ENCODE results near the gene ACSS1. TPM values are rescaled to one million over a fixed set of nuclear protein-coding genes. Genes with fewer than 3 reads are reported as not detected.

The ACSS1 gene
- total RNA-seq, 2 experiments from 2014 or later: 44.4 TPM

DNA sequence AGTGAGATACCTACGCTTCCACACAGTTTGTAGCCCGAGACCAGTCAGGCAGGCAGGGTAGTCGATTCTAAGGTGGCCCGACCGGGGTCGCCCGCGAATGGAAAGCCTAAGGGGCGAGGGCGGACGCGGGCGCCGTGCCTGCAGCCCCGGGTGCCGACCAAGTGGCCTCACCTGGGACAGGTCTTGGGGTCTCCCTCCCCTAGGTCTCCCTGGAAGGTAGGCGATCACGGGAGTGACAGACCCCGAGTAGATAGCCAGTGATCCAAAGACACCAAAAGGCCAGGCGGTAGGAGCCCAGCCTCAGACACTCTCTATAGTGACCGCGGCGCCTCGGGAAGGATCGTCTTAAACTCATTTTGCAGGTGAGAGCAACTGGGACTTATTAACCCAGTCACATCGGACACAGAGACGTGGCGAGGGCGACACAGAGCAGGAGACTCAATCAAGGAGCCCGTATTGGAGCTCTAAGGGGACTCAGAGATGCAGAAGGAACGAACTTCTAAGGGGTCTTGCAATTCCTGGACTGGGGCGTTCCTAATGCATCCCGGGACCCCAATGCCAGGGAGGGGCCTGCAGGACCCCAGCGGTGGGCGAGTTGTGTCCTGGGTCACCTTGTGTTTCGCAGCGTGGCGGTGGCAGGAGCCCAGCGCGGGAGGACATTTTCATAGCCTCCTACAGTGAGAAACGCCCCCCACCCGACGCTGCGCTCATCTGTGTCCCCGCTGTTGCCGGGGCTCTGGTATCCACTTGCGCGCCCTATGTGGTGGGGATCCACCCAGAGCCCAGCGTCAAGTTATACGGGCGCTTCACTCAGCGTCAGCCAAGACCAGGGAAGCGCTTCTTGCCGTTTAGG is 26.1 kb upstream of the ACSS1 start:
- peaks cover 2% of the 10 kb centered on the region for H3K36me3 Mint-ChIP-seq
- no peaks in the 10 kb centered on the region for H3K9me3 Mint-ChIP-seq (ENCODE audit: low read depth)
- no peak for ATAC-seq
- no peak overlapping the region for H3K4me3 Mint-ChIP-seq
- no peak overlapping the region for H3K27ac Mint-ChIP-seq
- H3K4me1 Mint-ChIP-seq: peaks cover 6% of the 10 kb centered on the region
- H3K27me3 Mint-ChIP-seq: peaks cover 68% of the 10 kb centered on the region
- CTCF ChIA-PET: no interaction called here
- no peak for DNase-seq

DNA sequence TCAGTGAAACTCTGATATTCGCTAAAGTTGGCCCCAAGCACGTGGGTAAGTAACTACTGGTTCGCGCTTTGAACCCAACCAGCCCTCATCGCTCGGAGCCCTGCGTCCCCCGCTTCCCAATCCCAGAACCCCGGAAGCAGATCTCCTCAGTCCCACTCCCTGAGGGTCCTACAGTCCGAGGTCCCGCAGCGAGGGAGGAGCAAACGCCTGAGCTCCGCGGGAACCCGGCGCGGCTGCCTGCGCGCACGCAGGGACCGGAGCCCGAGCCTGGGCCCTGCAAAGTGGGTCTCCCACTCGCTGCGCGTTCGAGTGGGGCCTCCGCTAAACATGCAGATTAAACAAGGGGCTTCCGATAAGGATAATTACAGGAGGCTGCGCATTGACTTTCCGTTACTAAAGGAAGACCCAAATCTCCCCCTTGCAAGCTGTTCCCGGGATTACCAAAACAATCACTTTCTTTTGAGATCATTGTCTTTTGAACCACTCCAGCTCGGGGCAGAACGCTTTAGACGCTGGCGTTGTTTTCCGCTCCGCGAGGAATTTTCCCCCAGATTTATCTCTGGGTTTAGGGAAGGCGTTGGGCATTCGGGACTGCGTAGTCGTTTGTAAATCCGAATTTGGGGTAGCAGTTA is 25.3 kb upstream of the ACSS1 start:
- no peaks in the 10 kb centered on the region for H3K9me3 Mint-ChIP-seq (ENCODE audit: low read depth)
- DNase-seq (no peak), ATAC-seq (no peak)
- H3K27me3 Mint-ChIP-seq: peaks cover 76% of the 10 kb centered on the region
- no peak overlapping the region for H3K27ac Mint-ChIP-seq
- CTCF ChIA-PET: no interaction called here
- no peak overlapping the region for H3K4me3 Mint-ChIP-seq
- H3K36me3 Mint-ChIP-seq: peaks cover 2% of the 10 kb centered on the region
- H3K4me1 Mint-ChIP-seq: peaks cover 6% of the 10 kb centered on the region

DNA sequence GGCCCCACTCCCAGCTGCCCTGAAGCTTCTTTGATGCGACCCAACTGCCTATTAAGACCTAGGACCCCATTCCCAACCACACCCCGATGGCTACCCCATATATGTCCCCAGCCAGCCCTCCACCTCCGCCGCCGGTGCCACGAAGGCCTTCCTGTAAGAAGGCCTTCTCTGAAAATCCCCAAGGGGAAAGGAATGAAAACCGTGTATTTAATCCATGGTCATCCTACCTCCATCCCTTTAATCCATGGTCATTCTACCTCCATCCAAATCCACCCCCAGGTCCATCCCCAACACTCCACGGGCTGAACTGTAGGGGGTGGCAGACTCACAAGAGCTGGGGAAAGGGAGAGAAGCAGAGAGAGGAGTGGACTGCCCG is 24.5 kb upstream of the ACSS1 start:
- ATAC-seq (no peak), DNase-seq (no peak)
- Mint-ChIP-seq H3K4me1 (peaks cover 8% of the 10 kb centered on the region), H3K9me3 (ENCODE audit: low read depth) (no peaks in the 10 kb centered on the region), H3K27me3 (peaks cover 83% of the 10 kb centered on the region), H3K27ac (no peak overlapping the region), H3K36me3 (peaks cover 2% of the 10 kb centered on the region), H3K4me3 (no peak overlapping the region)
- CTCF ChIA-PET: no interaction called here

DNA sequence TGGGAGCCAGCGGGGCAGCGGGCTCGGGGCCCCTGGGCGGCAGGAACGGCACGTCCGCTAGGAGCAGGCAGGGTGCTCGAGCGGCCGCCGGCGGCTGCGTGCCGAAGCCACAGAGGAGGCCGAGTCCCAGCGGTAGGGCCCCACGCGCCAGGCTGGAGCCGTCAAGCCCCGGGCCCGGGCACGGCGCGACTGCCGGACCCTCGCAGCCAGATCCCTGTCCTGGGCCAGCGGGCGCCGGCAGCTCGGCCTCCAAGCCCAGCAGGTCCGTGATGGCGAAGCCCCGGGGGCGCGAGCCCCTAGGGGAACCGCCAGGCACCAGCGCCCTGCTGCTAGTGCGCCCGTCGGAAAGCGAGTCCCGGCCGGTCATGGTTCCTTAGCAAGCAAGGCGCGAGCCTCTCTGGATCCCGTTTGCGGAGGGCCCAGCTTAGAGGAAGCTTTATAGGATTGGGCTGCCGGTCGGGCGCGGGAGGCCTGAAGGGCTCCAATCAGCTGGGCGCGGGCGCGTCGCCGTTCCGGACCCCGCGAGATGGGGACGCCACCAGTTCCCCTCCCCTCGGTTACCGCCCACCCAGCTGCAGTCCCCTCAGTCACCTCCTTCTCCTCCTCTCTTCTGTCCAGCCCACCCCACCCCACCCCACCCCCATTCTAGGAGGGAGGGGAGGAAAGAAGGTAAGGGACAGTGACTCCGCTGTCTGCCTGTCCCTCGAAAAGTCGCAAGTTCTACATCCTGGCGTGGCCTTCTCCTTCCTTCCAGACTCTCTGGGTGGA is 24.0 kb upstream of the ACSS1 start, which contains the start of gene VSX1:
Gene VSX1 (minus strand): TSS at position 412 of the 768 bp plus-strand sequence. CDS start 45 bp downstream, at position 367.
- no peak within 1 kb of the TSS for H3K4me3 Mint-ChIP-seq
- peaks cover 8% of the 10 kb centered on the region for H3K4me1 Mint-ChIP-seq
- H3K27ac Mint-ChIP-seq: no peak within 1 kb of the TSS
- no peaks in the 10 kb centered on the region for H3K9me3 Mint-ChIP-seq (ENCODE audit: low read depth)
- H3K27me3 Mint-ChIP-seq: peaks cover 87% of the 10 kb centered on the region
- peaks cover 2% of the 10 kb centered on the region for H3K36me3 Mint-ChIP-seq
- CTCF ChIA-PET: no interaction called here
- ATAC-seq: no peak
- no peak for DNase-seq

DNA sequence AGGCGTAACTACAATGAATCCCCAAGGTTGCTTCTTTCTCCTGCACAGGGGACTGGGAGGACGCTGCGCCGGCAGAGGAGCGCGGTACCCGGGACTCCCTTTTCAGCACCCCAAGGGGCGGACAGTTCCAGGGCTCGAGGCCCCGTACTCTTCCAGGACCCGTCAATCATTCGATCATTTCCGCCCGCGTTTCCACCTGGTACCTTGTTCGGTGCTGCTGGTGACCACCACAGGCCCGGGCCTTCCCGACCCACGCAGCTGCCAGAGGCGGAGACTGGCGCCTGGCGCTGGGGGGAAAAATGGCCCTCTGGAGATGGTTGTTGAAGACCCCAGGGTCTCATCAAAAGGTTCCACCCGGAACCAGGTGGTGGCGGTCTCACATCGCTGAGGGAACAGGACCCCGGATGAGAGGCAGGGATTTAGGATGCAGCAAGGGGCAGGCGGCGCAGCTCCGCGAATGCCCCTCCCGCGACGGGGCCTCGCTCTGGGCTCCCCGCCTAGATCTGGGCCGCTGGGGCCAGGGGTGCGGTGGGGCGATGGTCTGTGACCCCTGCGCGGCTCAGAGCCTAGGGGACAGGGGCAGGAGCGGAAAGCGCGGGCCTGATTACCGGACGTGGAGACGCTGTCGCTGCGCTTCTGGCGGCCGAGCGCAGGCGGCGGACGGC is 23.3 kb upstream of the ACSS1 start:
- Mint-ChIP-seq H3K9me3 (ENCODE audit: low read depth) (no peaks in the 10 kb centered on the region), H3K27me3 (peaks cover 89% of the 10 kb centered on the region), H3K4me1 (peaks cover 8% of the 10 kb centered on the region), H3K36me3 (peaks cover 2% of the 10 kb centered on the region), H3K27ac (no peak overlapping the region), H3K4me3 (no peak overlapping the region)
- no peak for DNase-seq
- no peak for ATAC-seq
- CTCF ChIA-PET: no interaction called here

- Mint-ChIP-seq H3K4me3 (no peak overlapping the region), H3K4me1 (peaks cover 8% of the 10 kb centered on the region), H3K36me3 (peaks cover 2% of the 10 kb centered on the region), H3K9me3 (ENCODE audit: low read depth) (no peaks in the 10 kb centered on the region), H3K27me3 (peaks cover 85% of the 10 kb centered on the region), H3K27ac (no peak overlapping the region)
- CTCF ChIA-PET: interaction anchor here (0.9 kb wide), 1 partner anchor 85 kb away, joined by 3 read pairs; no protein-coding TSS in a partner anchor
- ATAC-seq (no peak), DNase-seq (no peak)
Measured at GRCh38 chr20:25079171-25079570, 21.2 kb upstream of the ACSS1 start.

DNA sequence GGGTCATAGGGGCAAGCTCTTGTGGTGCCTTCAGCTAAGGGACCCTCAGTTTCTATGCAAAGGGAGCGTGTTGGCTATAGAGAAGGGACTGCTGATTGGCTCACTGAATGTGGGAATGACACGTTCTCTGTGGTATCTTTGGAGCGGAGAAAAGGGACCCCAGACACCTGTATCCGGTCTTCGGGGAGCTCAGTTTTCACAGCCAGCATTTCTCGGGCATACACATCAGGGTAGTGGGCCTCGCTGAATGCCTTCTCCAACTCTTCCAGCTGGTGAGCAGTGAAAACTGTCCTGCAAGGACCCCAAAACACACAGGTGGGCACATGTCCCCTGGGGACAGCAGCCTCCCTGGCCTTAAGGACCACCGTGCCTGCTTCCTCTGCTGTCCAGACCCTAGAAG is 20.7 kb upstream of the ACSS1 start:
- Mint-ChIP-seq H3K27me3 (peaks cover 80% of the 10 kb centered on the region), H3K9me3 (ENCODE audit: low read depth) (no peaks in the 10 kb centered on the region), H3K4me1 (peaks cover 5% of the 10 kb centered on the region), H3K27ac (no peak overlapping the region), H3K4me3 (no peak overlapping the region), H3K36me3 (peaks cover 2% of the 10 kb centered on the region)
- CTCF ChIA-PET: interaction anchor here (0.9 kb wide), 1 partner anchor 85 kb away, joined by 3 read pairs; no protein-coding TSS in a partner anchor
- DNase-seq (no peak), ATAC-seq (no peak)

DNA sequence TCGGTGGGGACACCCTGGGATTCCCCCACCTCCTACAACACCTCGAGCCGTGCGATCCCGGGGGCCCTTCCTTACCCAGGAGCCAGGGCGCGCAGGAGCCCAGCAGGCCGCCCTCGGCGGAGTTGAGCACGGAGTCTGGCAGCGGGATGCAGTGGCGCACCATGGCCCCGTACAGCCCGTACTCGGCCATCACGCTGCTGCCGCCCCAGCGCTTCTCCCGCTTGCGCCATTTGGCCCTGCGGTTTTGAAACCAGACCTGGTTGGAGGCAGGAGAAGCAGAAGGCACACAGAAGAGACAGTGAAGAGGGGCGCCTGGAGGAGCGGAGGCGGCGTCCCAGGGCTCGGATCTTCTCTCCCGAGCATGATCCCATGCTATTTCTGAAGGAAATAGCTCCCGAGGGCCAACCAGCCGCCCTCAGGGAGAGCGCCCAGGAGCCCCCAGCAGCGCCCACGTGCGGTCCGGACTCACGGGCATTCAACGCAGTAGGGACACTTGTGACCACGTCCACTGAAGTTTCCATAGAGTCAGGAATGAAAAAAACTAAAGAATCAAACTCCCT is 19.8 kb upstream of the ACSS1 start:
- H3K36me3 Mint-ChIP-seq: peaks cover 2% of the 10 kb centered on the region
- H3K27me3 Mint-ChIP-seq: peaks cover 79% of the 10 kb centered on the region
- ATAC-seq (no peak), DNase-seq (no peak)
- H3K9me3 Mint-ChIP-seq (ENCODE audit: low read depth): no peaks in the 10 kb centered on the region
- H3K27ac Mint-ChIP-seq: no peak overlapping the region
- CTCF ChIA-PET: no interaction called here
- peaks cover 5% of the 10 kb centered on the region for H3K4me1 Mint-ChIP-seq
- no peak overlapping the region for H3K4me3 Mint-ChIP-seq

GRCh38 chr20:25076731-25077609 is 19.0 kb upstream of the ACSS1 start:
- Mint-ChIP-seq H3K36me3 (peaks cover 2% of the 10 kb centered on the region), H3K9me3 (ENCODE audit: low read depth) (no peaks in the 10 kb centered on the region), H3K27me3 (peaks cover 81% of the 10 kb centered on the region), H3K4me3 (no peak overlapping the region), H3K4me1 (peaks cover 5% of the 10 kb centered on the region), H3K27ac (no peak overlapping the region)
- DNase-seq: no peak
- CTCF ChIA-PET: no interaction called here
- no peak for ATAC-seq

DNA sequence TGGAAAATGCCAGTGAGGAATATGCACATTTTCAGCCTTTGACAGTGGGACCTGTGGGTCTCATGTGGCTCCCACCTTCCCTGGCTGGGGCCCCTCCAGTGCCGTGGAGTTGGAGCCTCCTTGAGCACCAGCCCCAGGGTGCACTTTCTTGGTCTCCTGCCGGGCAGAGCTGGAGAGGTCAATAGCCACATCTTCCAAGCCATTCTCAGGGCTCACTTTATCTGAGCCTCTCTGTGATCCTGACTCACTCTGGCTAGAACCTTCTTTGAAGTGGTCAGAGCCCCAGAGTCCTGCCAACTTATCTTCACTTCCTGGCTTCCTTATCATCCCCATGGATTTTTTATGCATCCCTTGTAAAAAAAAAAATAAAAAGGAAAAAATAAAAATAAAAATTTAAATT is 18.3 kb upstream of the ACSS1 start:
- DNase-seq (no peak), ATAC-seq (no peak)
- no peak overlapping the region for H3K4me3 Mint-ChIP-seq
- no peak overlapping the region for H3K27ac Mint-ChIP-seq
- peaks cover 85% of the 10 kb centered on the region for H3K27me3 Mint-ChIP-seq
- peaks cover 5% of the 10 kb centered on the region for H3K4me1 Mint-ChIP-seq
- H3K9me3 Mint-ChIP-seq (ENCODE audit: low read depth): no peaks in the 10 kb centered on the region
- peaks cover 2% of the 10 kb centered on the region for H3K36me3 Mint-ChIP-seq
- CTCF ChIA-PET: no interaction called here

DNA sequence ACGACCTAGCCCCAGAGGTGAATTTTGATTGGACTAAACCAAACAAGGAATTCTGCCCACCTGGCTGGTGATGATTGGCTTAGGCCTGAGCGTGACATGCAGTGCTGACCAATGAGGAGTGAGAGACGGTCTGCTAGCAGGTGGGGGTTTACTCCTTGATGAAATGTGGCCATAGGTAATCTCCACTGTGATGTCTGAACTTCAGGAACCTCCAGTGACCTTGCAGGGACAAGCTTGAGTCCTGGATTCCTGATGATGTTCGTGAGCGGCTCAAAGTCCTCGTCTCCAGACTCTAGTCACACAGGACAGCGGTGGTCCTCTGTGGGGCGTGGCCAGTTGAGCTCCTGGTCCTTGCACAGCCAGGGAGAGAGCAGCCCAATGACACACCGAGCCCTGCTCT is 15.6 kb upstream of the ACSS1 start:
- no peaks in the 10 kb centered on the region for H3K9me3 Mint-ChIP-seq (ENCODE audit: low read depth)
- H3K36me3 Mint-ChIP-seq: no peaks in the 10 kb centered on the region
- H3K4me1 Mint-ChIP-seq: peaks cover 2% of the 10 kb centered on the region
- H3K27ac Mint-ChIP-seq: no peak overlapping the region
- CTCF ChIA-PET: interaction anchor here (1.5 kb wide), 1 partner anchor 106 kb away, joined by 6 read pairs; no protein-coding TSS in a partner anchor
- H3K4me3 Mint-ChIP-seq: no peak overlapping the region
- ATAC-seq (no peak), DNase-seq (no peak)
- H3K27me3 Mint-ChIP-seq: peaks cover 80% of the 10 kb centered on the region

GRCh38 chr20:25072226-25072811 is 14.4 kb upstream of the ACSS1 start:
- Mint-ChIP-seq H3K36me3 (no peaks in the 10 kb centered on the region), H3K27me3 (peaks cover 68% of the 10 kb centered on the region), H3K27ac (no peak overlapping the region), H3K4me1 (no peaks in the 10 kb centered on the region), H3K9me3 (ENCODE audit: low read depth) (no peaks in the 10 kb centered on the region), H3K4me3 (no peak overlapping the region)
- no peak for ATAC-seq
- DNase-seq: peak; percentile 36
- CTCF ChIA-PET: no interaction called here

All from activated CD8-positive, alpha-beta memory T cell treated with anti-CD3 and anti-CD28 coated beads, Interleukin-2, amount 10 ng/mL, durations not matched to agents 7 days and 5 days (primary cell).